ENCODE data around the gene CCNY.
"Not testable (repeated sequence)": the region's sequence is repeated elsewhere in the genome, so short reads cannot be mapped to it uniquely, and the experiment has no call there.

The CCNY gene

GRCh38 chr10:35535136-35535535, 198.8 kb downstream of the CCNY start:
- no peak for DNase-seq

GRCh38 chr10:35536789-35537188, 200.5 kb downstream of the CCNY start:
- DNase-seq, result no peak

GRCh38 chr10:35537925-35538324, 201.6 kb downstream of the CCNY start:
- DNase-seq, result not testable (repeated sequence)

GRCh38 chr10:35540296-35541164, 204.2 kb downstream of the CCNY start:
- no peak for DNase-seq

GRCh38 chr10:35541720-35542119, 205.4 kb downstream of the CCNY start:
- DNase-seq, result no peak

GRCh38 chr10:35542303-35542702, 206.0 kb downstream of the CCNY start:
- DNase-seq, result no peak

- DNase-seq, result no peak
Measured at GRCh38 chr10:35545079-35545657, 208.9 kb downstream of the CCNY start.

- no peak for DNase-seq
Measured at GRCh38 chr10:35545878-35546590, 209.7 kb downstream of the CCNY start.

- DNase-seq, result no peak
Measured at GRCh38 chr10:35546824-35547225, 210.5 kb downstream of the CCNY start.

- no peak for DNase-seq
Measured at GRCh38 chr10:35552650-35553342, 216.5 kb downstream of the CCNY start.

GRCh38 chr10:35554036-35554435, 217.7 kb downstream of the CCNY start:
- no peak for DNase-seq

- DNase-seq, result no peak
Measured at GRCh38 chr10:35554461-35555056, 218.2 kb downstream of the CCNY start.

GRCh38 chr10:35555962-35556930, 219.9 kb downstream of the CCNY start:
- no peak for DNase-seq

- no peak for DNase-seq
Measured at GRCh38 chr10:35558276-35558675, 222.0 kb downstream of the CCNY start.

GRCh38 chr10:35559416-35559815, 223.1 kb downstream of the CCNY start:
- no peak for DNase-seq

- DNase-seq, result no peak
Measured at GRCh38 chr10:35561715-35562114, 225.4 kb downstream of the CCNY start.

GRCh38 chr10:35562427-35562826, 226.1 kb downstream of the CCNY start:
- no peak for DNase-seq

GRCh38 chr10:35563261-35563891, 227.1 kb downstream of the CCNY start:
- DNase-seq, result peak; percentile 15

- DNase-seq, result no peak
Measured at GRCh38 chr10:35564341-35564968, 228.1 kb downstream of the CCNY start.

GRCh38 chr10:35565602-35566081, 229.3 kb downstream of the CCNY start:
- no peak for DNase-seq
